Osteoblast (primary cell): ENCODE data around the gene ZER1. TPM values are rescaled to one million over a fixed set of nuclear protein-coding genes. Genes with fewer than 3 reads are reported as not detected.

Experiments used
- DNase-seq: peaks from one replicate; pipeline ENCODE4 v3.0.0; 2011; ENCODE audit warnings: low spot score, mixed read lengths; ENCODE audit not compliant: insufficient read length; ENCODE audit errors: missing footprints
- H2AFZ ChIP-seq: 2 replicates; pipeline ENCODE4 v1.6.0; 2011; ENCODE audit warnings: mild to moderate bottlenecking, low read length
- H3K27ac ChIP-seq: 2 replicates; pipeline ENCODE4 v1.5.1; 2011; ENCODE audit warnings: mild to moderate bottlenecking, low read depth, low read length, moderate library complexity
- H3K27me3 ChIP-seq: 2 replicates; pipeline ENCODE4 v1.6.0; 2012; ENCODE audit warnings: mild to moderate bottlenecking, control low read depth, inconsistent platforms, low read length, moderate library complexity; ENCODE audit not compliant: insufficient read depth
- H3K36me3 ChIP-seq: 2 replicates; pipeline ENCODE4 v1.5.1; 2011; ENCODE audit warnings: mild to moderate bottlenecking, low read length, control low read depth, moderate library complexity; ENCODE audit not compliant: insufficient read depth
- H3K4me1 ChIP-seq: 2 replicates; pipeline ENCODE4 v1.5.1; 2011; ENCODE audit warnings: mild to moderate bottlenecking, low read length, control low read depth, moderate library complexity; ENCODE audit not compliant: insufficient read depth
- H3K4me2 ChIP-seq: 2 replicates; pipeline ENCODE4 v1.6.0; 2011; ENCODE audit warnings: mild to moderate bottlenecking, low read length; ENCODE audit not compliant: insufficient read depth
- H3K4me3 ChIP-seq: fragments of 200-600 bp; sonication (generic); 3 replicates; pipeline ENCODE4 v1.5.1; 2012; ENCODE audit warnings: mild to moderate bottlenecking, low read length, inconsistent platforms; ENCODE audit not compliant: insufficient read depth
- H3K79me2 ChIP-seq: 2 replicates; pipeline ENCODE4 v1.6.0; 2012; ENCODE audit warnings: mild to moderate bottlenecking, low read length, control low read depth, inconsistent platforms; ENCODE audit not compliant: insufficient read depth
- H3K9me3 ChIP-seq: 2 replicates; pipeline ENCODE4 v1.5.1; 2011; ENCODE audit warnings: low read depth, low read length, control low read depth
- H4K20me1 ChIP-seq: 2 replicates; pipeline ENCODE4 v1.6.0; 2012; ENCODE audit warnings: mild to moderate bottlenecking, low read length, control low read depth; ENCODE audit not compliant: insufficient read depth
- total RNA-seq: library from RNA; depleted of rRNA; stranded (reverse); fragments of >200 nt; gene quantifications from 2 replicates; pipeline ENCODE4 v1.2.3, GENCODE V29; 2012
- TF ChIP-seq, protein P1 (sequence below): IDR thresholded peaks from 2 replicates; pipeline ENCODE4 v1.5.1; 2011; ENCODE audit warnings: mild to moderate bottlenecking, low read depth, low read length, moderate library complexity; ENCODE audit errors: extremely low read depth

The ZER1 gene
- total RNA-seq, 1 donor, result 26.4 TPM

DNA sequence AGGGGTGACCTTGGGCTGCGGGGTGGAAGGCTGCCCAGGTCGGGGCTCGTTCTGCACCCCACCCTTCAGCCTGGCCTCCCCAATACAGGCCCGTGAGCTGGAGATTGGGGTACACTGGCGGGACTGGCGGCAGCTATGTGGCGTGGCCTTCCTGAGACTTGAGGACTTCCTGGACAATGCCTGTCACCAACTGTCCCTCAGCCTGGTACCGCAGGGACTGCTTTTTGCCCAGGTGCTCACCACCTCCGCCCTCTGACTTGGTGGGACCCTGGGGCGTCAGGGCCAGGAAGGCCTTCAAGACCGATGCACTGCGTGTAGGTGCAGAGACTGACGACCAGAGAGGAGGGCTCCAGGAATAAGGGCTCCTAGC is 58.3 kb downstream of the ZER1 start:
- peak; percentile 35 for DNase-seq
- no peaks in the 10 kb centered on the region for H3K79me2 ChIP-seq

DNA sequence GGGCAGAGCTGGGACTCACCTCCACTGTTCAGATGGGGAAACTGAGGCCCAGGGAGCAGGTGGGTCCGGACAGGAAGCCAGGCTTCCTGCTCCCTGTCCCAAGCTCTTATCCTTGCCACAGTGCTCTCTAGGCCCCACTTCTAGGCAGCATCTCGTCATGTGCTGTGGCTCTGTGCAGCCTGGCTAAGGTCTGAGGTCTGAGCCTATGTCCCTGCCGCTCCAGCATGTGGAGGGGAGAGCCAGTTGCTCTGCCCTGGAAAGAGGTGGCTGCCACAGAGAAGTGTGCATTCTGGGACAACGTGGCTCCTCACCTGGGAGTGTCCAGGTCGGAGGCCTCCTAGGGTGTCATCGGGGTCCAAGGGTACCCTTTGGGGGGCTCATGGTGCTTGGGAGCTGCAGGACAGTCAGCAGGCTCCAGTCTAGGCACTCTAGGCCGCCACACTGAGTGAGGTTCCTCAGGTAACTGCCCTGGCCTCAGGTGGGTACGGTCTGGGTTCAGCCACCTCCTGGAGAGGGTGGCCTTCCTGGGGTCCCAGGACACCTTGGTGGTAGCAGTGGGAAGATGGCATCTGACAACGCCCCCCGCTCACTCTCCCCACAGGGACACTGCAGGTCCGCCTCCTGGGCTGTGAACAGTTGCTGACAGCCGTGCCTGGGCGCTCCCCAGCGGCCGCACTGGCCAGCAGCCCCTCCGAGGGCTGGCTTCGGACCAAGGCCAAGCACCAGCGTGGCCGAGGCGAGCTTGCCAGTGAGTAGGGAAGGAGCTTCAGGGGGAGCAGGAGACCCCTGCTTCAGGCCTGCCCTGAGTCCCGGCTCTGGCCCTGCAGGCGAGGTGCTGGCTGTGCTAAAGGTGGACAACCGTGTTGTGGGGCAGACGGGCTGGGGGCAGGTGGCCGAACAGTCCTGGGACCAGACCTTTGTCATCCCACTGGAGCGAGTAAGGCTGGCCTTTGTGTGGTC is 59.0 kb downstream of the ZER1 start:
- Histone ChIP-seq H3K79me2 (no peaks in the 10 kb centered on the region), H3K4me2 (no peak overlapping the region), H3K27ac (no peak overlapping the region), H3K27me3 (no peaks in the 10 kb centered on the region), H3K4me3 (no peak overlapping the region), H2AFZ (no peak overlapping the region), H3K4me1 (no peaks in the 10 kb centered on the region), H3K36me3 (no peaks in the 10 kb centered on the region), H3K9me3 (no peaks in the 10 kb centered on the region), H4K20me1 (no peaks in the 10 kb centered on the region)
- DNase-seq, result peak; percentile 77
- TF ChIP-seq, protein P1, sequence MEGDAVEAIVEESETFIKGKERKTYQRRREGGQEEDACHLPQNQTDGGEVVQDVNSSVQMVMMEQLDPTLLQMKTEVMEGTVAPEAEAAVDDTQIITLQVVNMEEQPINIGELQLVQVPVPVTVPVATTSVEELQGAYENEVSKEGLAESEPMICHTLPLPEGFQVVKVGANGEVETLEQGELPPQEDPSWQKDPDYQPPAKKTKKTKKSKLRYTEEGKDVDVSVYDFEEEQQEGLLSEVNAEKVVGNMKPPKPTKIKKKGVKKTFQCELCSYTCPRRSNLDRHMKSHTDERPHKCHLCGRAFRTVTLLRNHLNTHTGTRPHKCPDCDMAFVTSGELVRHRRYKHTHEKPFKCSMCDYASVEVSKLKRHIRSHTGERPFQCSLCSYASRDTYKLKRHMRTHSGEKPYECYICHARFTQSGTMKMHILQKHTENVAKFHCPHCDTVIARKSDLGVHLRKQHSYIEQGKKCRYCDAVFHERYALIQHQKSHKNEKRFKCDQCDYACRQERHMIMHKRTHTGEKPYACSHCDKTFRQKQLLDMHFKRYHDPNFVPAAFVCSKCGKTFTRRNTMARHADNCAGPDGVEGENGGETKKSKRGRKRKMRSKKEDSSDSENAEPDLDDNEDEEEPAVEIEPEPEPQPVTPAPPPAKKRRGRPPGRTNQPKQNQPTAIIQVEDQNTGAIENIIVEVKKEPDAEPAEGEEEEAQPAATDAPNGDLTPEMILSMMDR, result no peak

More for the DNA sequence above, 58.3 kb downstream of the ZER1 start:
- Histone ChIP-seq H2AFZ (no peak overlapping the region), H4K20me1 (no peaks in the 10 kb centered on the region), H3K9me3 (no peaks in the 10 kb centered on the region), H3K4me1 (no peaks in the 10 kb centered on the region), H3K4me2 (no peak overlapping the region), H3K27ac (no peak overlapping the region), H3K27me3 (no peaks in the 10 kb centered on the region), H3K36me3 (no peaks in the 10 kb centered on the region), H3K4me3 (no peak overlapping the region)
- TF ChIP-seq, protein P1, result no peak

DNA sequence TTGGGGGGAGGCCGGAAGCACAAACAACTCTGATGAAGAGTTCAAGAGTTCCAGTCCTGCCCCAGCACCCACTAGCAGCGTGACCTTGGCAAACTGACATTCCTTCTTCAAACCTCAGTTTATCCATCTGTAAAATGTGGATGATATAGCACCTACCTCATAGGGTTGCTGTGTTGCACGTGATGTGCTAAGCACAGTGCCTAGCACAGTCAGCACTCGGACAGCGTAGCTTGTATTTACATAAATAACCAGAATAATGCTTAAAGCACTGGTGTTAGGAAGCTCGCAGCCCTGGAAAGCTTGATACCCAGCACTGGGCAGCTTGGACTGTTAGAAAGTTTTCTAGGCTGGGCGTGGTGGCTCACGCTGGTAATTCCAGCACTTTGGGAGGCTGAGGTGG is 64.3 kb downstream of the ZER1 start:
- DNase-seq, result peak; percentile 59

More for the DNA sequence above, 64.3 kb downstream of the ZER1 start:
- TF ChIP-seq, protein P1, result no peak
- Histone ChIP-seq H3K4me3 (no peak overlapping the region), H3K79me2 (no peaks in the 10 kb centered on the region), H3K27ac (no peak overlapping the region), H3K9me3 (no peaks in the 10 kb centered on the region), H3K4me1 (no peaks in the 10 kb centered on the region), H2AFZ (no peak overlapping the region), H4K20me1 (no peaks in the 10 kb centered on the region), H3K4me2 (no peak overlapping the region), H3K36me3 (no peaks in the 10 kb centered on the region), H3K27me3 (no peaks in the 10 kb centered on the region)
